ENCODE data around the gene DLST. TPM values are rescaled to one million over a fixed set of nuclear protein-coding genes. Genes with fewer than 3 reads are reported as not detected.

The DLST gene
- total RNA-seq, 1 donor from 2014 or later = 52.2 TPM

- H3K27me3 Mint-ChIP-seq (ENCODE audit: insufficient read depth, low read depth) = peaks cover 15% of the 10 kb centered on the region
Measured at GRCh38 chr14:74920281-74920680, 38.6 kb downstream of the DLST start.

GRCh38 chr14:74921053-74921620 lies 39.4 kb downstream of the DLST start:
- no peaks in the 10 kb centered on the region for H3K36me3 Mint-ChIP-seq
- no peaks in the 10 kb centered on the region for H3K79me2 ChIP-seq (ENCODE audit: low read depth)
- no peak for TF ChIP-seq EZH2phosphoT487 (IDR thresholded peaks at IDR 0.05)
- TF ChIP-seq CTCF (IDR thresholded peaks at IDR 0.05) = no peak
- no peak for TF ChIP-seq EZH2 (IDR thresholded peaks at IDR 0.05)
- H3F3A ChIP-seq (ENCODE audit: low read depth) = no peaks in the 10 kb centered on the region
- no peak overlapping the region for H3K4me3 Mint-ChIP-seq
- H3K9ac ChIP-seq = no peak overlapping the region
- peaks cover 13% of the 10 kb centered on the region for H3K4me1 Mint-ChIP-seq
- no peak overlapping the region for H3K27ac ChIP-seq
- H3K9me3 ChIP-seq (ENCODE audit: low read depth) = no peaks in the 10 kb centered on the region
- no peaks in the 10 kb centered on the region for H3K9me3 Mint-ChIP-seq
- DNase-seq (ENCODE audit: low spot score) = no peak
- H3K4me2 ChIP-seq = no peak overlapping the region
- H2AFZ ChIP-seq (replicated peaks) = no peak overlapping the region
- H3K27me3 Mint-ChIP-seq (ENCODE audit: insufficient read depth, low read depth) = peaks cover 14% of the 10 kb centered on the region
- H3K4me3 ChIP-seq = no peak overlapping the region
- H4K20me1 ChIP-seq (ENCODE audit: low read depth) = no peaks in the 10 kb centered on the region
- H3K27me3 ChIP-seq = peaks cover 13% of the 10 kb centered on the region
- no peaks in the 10 kb centered on the region for H3K36me3 ChIP-seq
- H3K27ac Mint-ChIP-seq = no peak overlapping the region
- no peaks in the 10 kb centered on the region for H3K4me1 ChIP-seq

More at GRCh38 chr14:74920281-74920680, 38.6 kb downstream of the DLST start:
- no peaks in the 10 kb centered on the region for H3F3A ChIP-seq (ENCODE audit: low read depth)
- peaks cover 10% of the 10 kb centered on the region for H3K27me3 ChIP-seq
- no peaks in the 10 kb centered on the region for H4K20me1 ChIP-seq (ENCODE audit: low read depth)
- H3K36me3 ChIP-seq = no peaks in the 10 kb centered on the region
- DNase-seq (ENCODE audit: low spot score) = no peak
- H2AFZ ChIP-seq (replicated peaks) = no peak overlapping the region
- H3K4me2 ChIP-seq = no peak overlapping the region
- H3K36me3 Mint-ChIP-seq = no peaks in the 10 kb centered on the region
- H3K4me3 Mint-ChIP-seq = no peak overlapping the region
- H3K27ac ChIP-seq = no peak overlapping the region
- no peak overlapping the region for H3K9ac ChIP-seq
- no peaks in the 10 kb centered on the region for H3K9me3 Mint-ChIP-seq
- TF ChIP-seq EZH2 (IDR thresholded peaks at IDR 0.05) (no peak), EZH2phosphoT487 (IDR thresholded peaks at IDR 0.05) (no peak), CTCF (IDR thresholded peaks at IDR 0.05) (no peak)
- no peaks in the 10 kb centered on the region for H3K79me2 ChIP-seq (ENCODE audit: low read depth)
- no peak overlapping the region for H3K27ac Mint-ChIP-seq
- H3K4me3 ChIP-seq = no peak overlapping the region
- no peaks in the 10 kb centered on the region for H3K4me1 ChIP-seq
- peaks cover 15% of the 10 kb centered on the region for H3K4me1 Mint-ChIP-seq
- no peaks in the 10 kb centered on the region for H3K9me3 ChIP-seq (ENCODE audit: low read depth)

GRCh38 chr14:74921987-74922751 lies 40.5 kb downstream of the DLST start:
- Histone ChIP-seq H3K4me2 (peak overlapping the region; percentile 76), H3F3A (ENCODE audit: low read depth) (no peaks in the 10 kb centered on the region), H3K9ac (peak overlapping the region; percentile 76), H3K36me3 (no peaks in the 10 kb centered on the region), H3K9me3 (ENCODE audit: low read depth) (no peaks in the 10 kb centered on the region), H3K4me3 (peak overlapping the region; percentile 71), H3K27ac (no peak overlapping the region), H3K4me1 (no peaks in the 10 kb centered on the region), H3K79me2 (ENCODE audit: low read depth) (no peaks in the 10 kb centered on the region), H2AFZ (replicated peaks) (peak overlapping the region; percentile 99), H4K20me1 (ENCODE audit: low read depth) (no peaks in the 10 kb centered on the region), H3K27me3 (peaks cover 23% of the 10 kb centered on the region)
- Mint-ChIP-seq H3K27me3 (ENCODE audit: insufficient read depth, low read depth) (peaks cover 16% of the 10 kb centered on the region), H3K4me1 (peaks cover 10% of the 10 kb centered on the region), H3K4me3 (peak overlapping the region; percentile 86), H3K9me3 (no peaks in the 10 kb centered on the region), H3K36me3 (no peaks in the 10 kb centered on the region), H3K27ac (no peak overlapping the region)
- DNase-seq (ENCODE audit: low spot score) = no peak
- TF ChIP-seq EZH2 (IDR thresholded peaks at IDR 0.05) = no peak
- no peak for TF ChIP-seq EZH2phosphoT487 (IDR thresholded peaks at IDR 0.05)
